HL-60 (cell line): ENCODE measurements around the gene SLC22A3.

Experiments
- DNase-seq, 2 experiments: peaks; one replicate each; pipeline ENCODE4 v3.0.0-alpha.2; 2010 to 2020; ENCODE audit warnings: low read depth in 1 of 2, low spot score in 1 of 2
- H3K27ac ChIP-seq: fragments of 250-450 bp; sonication (Bioruptor Pico); replicated peaks from 2 replicates; pipeline ENCODE4 v1.5.1; 2020; ENCODE audit warnings: mild to moderate bottlenecking, moderate library complexity
- H3K27me3 ChIP-seq: fragments of 250-450 bp; sonication (Bioruptor Pico); 2 replicates; pipeline ENCODE4 v1.5.1; 2021; ENCODE audit warnings: mild to moderate bottlenecking, moderate library complexity; ENCODE audit not compliant: insufficient read depth, poor library complexity, severe bottlenecking
- H3K4me3 ChIP-seq: replicated peaks from 2 replicates; pipeline ENCODE4 v1.5.1; 2011; ENCODE audit warnings: mild to moderate bottlenecking, control low read depth, low read length; ENCODE audit not compliant: insufficient read depth
- CTCF ChIP-seq: IDR thresholded peaks from one replicate; pipeline ENCODE4 v1.5.1; 2011; ENCODE audit warnings: low read length, control low read depth, inconsistent platforms; ENCODE audit not compliant: insufficient read depth
- GABPA ChIP-seq: IDR thresholded peaks from 2 replicates; pipeline ENCODE4 v1.6.1; 2012; ENCODE audit warnings: low read depth
- POLR2AphosphoS5 ChIP-seq: IDR thresholded peaks from 2 replicates; pipeline ENCODE4 v1.6.1; 2012; ENCODE audit warnings: low read depth
- SPI1 ChIP-seq: IDR thresholded peaks from 2 replicates; pipeline ENCODE4 v1.6.1; 2012; ENCODE audit warnings: low read depth, mild to moderate bottlenecking, borderline replicate concordance
- TF ChIP-seq, protein P1 (sequence below): IDR thresholded peaks from 2 replicates; pipeline ENCODE4 v1.6.1; 2012; ENCODE audit warnings: low read depth; ENCODE audit not compliant: insufficient replicate concordance

Gene SLC22A3

GRCh38 chr6:160347259-160348222 is 637 bp upstream of the SLC22A3 start:
- no peak for TF ChIP-seq SPI1
- no peak for TF ChIP-seq GABPA
- TF ChIP-seq POLR2AphosphoS5: no peak
- TF ChIP-seq, protein P1, sequence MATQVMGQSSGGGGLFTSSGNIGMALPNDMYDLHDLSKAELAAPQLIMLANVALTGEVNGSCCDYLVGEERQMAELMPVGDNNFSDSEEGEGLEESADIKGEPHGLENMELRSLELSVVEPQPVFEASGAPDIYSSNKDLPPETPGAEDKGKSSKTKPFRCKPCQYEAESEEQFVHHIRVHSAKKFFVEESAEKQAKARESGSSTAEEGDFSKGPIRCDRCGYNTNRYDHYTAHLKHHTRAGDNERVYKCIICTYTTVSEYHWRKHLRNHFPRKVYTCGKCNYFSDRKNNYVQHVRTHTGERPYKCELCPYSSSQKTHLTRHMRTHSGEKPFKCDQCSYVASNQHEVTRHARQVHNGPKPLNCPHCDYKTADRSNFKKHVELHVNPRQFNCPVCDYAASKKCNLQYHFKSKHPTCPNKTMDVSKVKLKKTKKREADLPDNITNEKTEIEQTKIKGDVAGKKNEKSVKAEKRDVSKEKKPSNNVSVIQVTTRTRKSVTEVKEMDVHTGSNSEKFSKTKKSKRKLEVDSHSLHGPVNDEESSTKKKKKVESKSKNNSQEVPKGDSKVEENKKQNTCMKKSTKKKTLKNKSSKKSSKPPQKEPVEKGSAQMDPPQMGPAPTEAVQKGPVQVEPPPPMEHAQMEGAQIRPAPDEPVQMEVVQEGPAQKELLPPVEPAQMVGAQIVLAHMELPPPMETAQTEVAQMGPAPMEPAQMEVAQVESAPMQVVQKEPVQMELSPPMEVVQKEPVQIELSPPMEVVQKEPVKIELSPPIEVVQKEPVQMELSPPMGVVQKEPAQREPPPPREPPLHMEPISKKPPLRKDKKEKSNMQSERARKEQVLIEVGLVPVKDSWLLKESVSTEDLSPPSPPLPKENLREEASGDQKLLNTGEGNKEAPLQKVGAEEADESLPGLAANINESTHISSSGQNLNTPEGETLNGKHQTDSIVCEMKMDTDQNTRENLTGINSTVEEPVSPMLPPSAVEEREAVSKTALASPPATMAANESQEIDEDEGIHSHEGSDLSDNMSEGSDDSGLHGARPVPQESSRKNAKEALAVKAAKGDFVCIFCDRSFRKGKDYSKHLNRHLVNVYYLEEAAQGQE: no peak
- TF ChIP-seq CTCF: no peak
- H3K4me3 ChIP-seq: no peak overlapping the region
- peaks cover 31% of the 10 kb centered on the region for H3K27me3 ChIP-seq
- H3K27ac ChIP-seq: no peak overlapping the region
- no peak for DNase-seq

DNA sequence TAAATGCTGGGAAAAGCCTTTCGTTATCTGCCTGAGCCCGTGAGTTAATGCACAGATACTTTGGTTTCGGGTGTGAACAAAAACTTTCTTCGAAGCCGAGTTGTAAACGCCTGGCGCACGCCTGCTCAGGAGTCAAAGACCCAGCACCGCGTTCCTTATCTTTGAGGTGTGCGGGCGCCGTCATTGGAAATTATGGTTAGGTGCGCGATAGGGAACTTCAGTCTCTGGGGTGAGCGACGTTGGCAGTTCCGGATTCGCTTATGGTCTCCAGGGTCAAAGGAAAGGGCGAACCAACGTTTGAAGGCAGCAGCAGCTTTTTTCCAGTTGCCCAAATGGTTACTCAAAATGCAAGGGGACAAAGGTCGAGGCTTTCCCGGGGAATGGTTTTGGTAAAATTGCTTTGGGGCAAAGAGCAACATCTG is 853 bp downstream of the SLC22A3 start:
- Histone ChIP-seq H3K27ac (no peak overlapping the region), H3K4me3 (no peak overlapping the region), H3K27me3 (peaks cover 24% of the 10 kb centered on the region)
- TF ChIP-seq, protein P1: no peak
- TF ChIP-seq CTCF: no peak
- no peak for DNase-seq

DNA sequence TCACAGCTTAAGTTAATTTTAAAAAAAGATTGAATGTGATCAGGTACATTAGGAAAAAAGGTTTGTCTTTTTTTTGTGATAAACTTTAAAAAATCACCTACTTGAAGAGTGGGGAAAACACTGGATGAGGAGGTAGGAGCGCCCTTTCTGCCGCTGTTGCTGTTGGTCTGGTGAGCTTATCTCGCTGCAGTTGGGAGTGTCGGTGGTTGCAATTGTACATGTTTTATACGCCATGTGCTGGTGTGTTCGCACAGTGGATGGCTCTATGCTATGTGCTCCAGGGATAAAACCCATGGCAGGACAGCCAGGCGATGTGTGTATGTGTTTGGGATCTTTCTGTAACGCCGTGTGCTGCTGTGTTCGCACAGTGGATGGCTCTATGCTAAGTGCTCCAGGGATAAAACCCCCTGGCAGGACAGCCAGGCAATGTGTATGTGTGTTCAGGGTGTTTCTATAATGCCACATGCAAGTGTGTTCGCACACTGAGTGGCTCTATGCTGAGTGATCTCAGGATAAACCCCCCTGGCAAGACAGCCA is 1.7 kb downstream of the SLC22A3 start:
- TF ChIP-seq POLR2AphosphoS5 (no peak), CTCF (no peak), SPI1 (no peak), GABPA (no peak)
- TF ChIP-seq, protein P1: no peak
- Histone ChIP-seq H3K4me3 (no peak overlapping the region), H3K27ac (no peak overlapping the region), H3K27me3 (peaks cover 20% of the 10 kb centered on the region)
- DNase-seq: no peak
